ENCODE measurements around the gene SPEN. TPM values are rescaled to one million over a fixed set of nuclear protein-coding genes. Genes with fewer than 3 reads are reported as not detected.
"Not testable (repeated sequence)": the region's sequence is repeated elsewhere in the genome, so short reads cannot be mapped to it uniquely, and the experiment has no call there.

The SPEN gene
- total RNA-seq = 89.1 and 94.1 TPM in 2 replicates

DNA sequence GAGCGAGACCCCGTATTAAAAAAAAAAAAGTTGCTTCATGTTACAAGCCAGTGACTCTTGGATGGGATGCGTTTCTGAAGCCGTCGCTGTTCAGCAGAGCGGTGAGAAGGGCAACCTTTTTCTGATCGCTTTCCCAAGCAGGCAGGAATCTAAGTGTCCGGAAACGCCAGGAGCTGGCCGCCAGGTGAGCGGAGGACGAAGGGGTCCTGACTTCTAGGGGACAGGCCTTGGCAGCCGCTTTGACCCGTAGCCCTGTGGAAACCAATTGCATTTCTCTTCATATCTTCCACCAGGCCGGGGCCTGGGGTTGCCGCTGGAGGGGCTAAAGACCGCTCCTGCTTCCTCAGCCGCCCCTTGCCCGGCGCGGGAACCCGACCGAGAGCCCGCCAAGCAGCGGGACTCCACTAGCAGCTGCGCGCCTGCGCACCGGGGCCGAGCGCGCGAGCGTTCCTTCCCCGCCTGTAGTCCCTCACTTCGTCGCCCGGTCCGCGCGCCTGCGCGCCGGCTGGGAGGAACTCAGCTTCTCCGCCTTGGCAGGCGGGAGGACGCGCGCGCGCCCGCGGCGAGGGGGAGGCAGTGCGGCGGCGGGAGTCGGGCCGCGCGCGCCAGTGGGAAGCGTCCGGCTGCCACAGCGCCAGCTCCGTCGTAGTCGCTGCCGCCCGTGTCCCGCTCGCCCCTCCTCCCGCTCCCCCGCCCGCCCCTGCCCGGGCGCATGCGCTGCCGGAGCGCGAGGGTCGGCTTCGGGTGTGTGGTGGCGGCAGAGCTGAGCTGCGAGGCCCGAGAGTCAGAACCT is at the start of gene SPEN:
SPEN (plus strand) TSS at position 608 of the 793 bp plus-strand sequence. CDS start 361 bp downstream, outside the sequence.
- DNase-seq = peak; percentile 100
- intact Hi-C loops (cut with micrococcal nuclease) = loop anchor here (1.0 to 5.0 kb wide), 7 partner anchors 12 to 390 kb away; partner anchors contain the start of genes CPLANE2, DDI2 and DNAJC16
- peak within 1 kb of the TSS; percentile 96 for H3K27ac Mint-ChIP-seq
- no peaks in the 10 kb centered on the region for H3K27me3 Mint-ChIP-seq
- H3K4me1 Mint-ChIP-seq = peaks cover 42% of the 10 kb centered on the region
- peaks cover 15% of the 10 kb centered on the region for H3K36me3 Mint-ChIP-seq (ENCODE audit: low read depth)
- H3K4me3 Mint-ChIP-seq = peak within 1 kb of the TSS; percentile 95
- H3K9me3 Mint-ChIP-seq = no peaks in the 10 kb centered on the region

- Mint-ChIP-seq H3K27me3 (peaks cover 12% of the 10 kb centered on the region), H3K36me3 (ENCODE audit: low read depth) (no peaks in the 10 kb centered on the region), H3K4me1 (peaks cover 12% of the 10 kb centered on the region), H3K9me3 (no peaks in the 10 kb centered on the region), H3K27ac (no peak overlapping the region), H3K4me3 (no peak overlapping the region)
- intact Hi-C loops (cut with micrococcal nuclease) = no loop called here
- no peak for DNase-seq
Measured at GRCh38 chr1:15799004-15799867, 48.3 kb upstream of the SPEN start.

DNA sequence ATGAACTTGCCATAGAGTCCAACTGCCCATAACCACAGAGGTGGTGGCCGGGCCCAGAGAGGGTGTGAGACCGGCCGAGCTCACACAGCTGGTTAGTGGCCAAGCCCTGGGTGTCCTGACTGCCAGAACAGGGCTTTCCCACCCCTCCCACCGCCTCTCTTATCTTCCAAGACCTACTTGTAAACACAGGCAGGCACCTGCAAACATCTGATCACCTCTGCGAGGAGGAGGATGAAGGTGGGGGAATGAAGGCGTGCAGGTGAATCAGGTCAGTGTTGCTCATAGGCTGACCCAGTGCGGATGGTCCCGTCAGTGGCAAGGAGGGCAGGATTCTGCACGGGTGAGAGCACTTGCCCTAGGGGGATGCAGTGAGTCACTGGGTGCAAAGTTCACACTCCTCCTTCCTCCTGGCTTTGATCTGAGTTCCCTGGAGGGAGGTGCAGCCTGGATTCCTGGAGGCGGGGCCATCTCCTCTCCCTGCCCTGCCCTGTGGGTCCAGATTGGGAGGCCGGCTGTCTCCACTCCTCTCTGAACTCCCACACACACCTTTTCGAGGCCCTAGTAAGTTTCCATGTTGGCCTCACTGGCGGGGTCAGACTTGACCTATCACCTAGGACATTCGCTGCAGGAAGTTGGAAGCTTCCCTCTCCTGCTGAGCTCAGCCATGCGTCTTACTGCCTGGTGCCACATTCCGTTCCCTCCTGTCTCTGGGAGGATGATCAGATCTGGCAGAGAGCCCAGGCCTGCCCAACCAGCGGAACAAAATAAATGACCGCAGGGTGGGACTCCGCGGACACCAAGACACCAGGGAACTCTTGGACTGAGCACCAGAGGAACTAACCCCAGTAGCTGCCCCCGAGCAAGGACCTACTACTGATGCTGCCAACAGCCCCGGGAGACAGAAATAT is 47.3 kb upstream of the SPEN start:
- Mint-ChIP-seq H3K27me3 (peaks cover 12% of the 10 kb centered on the region), H3K4me1 (peaks cover 8% of the 10 kb centered on the region), H3K4me3 (no peak overlapping the region), H3K27ac (no peak overlapping the region), H3K36me3 (ENCODE audit: low read depth) (no peaks in the 10 kb centered on the region), H3K9me3 (no peaks in the 10 kb centered on the region)
- DNase-seq = no peak
- intact Hi-C loops (cut with micrococcal nuclease) = no loop called here

- H3K36me3 Mint-ChIP-seq (ENCODE audit: low read depth) = no peaks in the 10 kb centered on the region
- H3K4me1 Mint-ChIP-seq = peaks cover 6% of the 10 kb centered on the region
- peaks cover 12% of the 10 kb centered on the region for H3K27me3 Mint-ChIP-seq
- intact Hi-C loops (cut with micrococcal nuclease) = no loop called here
- no peaks in the 10 kb centered on the region for H3K9me3 Mint-ChIP-seq
- no peak overlapping the region for H3K27ac Mint-ChIP-seq
- no peak overlapping the region for H3K4me3 Mint-ChIP-seq
- DNase-seq = no peak
Measured at GRCh38 chr1:15802234-15802965, 45.1 kb upstream of the SPEN start.

DNA sequence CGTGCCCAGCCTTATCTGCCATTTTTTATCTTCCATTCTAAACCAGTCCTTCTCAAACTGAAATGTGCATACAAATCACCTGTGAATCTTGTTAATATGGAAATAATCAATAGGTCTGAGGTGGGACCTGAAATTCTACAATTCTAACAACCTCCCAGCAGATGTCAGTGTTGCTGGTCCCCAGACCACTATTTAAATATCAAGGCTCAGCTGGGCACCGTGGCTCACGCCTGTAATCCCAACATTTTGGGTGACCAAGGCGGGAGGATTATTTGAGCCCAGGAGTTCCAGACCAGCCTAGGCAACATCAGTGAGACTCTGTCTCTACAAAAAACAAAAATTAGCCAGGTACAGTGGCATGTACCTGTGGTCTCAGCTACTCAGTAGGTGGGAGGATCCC is 44.1 kb upstream of the SPEN start:
- Mint-ChIP-seq H3K9me3 (no peaks in the 10 kb centered on the region), H3K27ac (no peak overlapping the region), H3K36me3 (ENCODE audit: low read depth) (no peaks in the 10 kb centered on the region), H3K4me3 (no peak overlapping the region), H3K4me1 (peaks cover 6% of the 10 kb centered on the region), H3K27me3 (peaks cover 12% of the 10 kb centered on the region)
- intact Hi-C loops (cut with micrococcal nuclease) = no loop called here
- DNase-seq = peak; percentile 63

DNA sequence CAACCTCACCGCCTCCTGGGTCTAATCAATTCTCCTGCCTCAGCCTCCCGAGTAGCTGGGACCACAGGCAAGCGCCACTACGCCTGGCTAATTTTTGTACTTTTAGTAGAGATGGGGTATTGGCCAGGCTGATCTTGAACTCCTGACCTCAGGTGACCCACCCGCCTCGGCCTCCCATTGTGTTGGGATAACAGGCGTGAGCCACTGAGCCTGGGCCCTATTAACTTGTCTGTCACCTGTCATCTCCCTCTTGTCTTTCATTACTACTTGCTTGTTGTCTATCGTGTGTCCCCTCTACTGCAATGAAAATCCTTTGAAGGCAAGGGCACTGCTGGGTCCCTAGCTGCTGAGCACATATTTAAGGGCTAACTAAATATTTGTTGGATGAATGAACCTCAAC is 43.4 kb upstream of the SPEN start:
- DNase-seq = no peak
- peaks cover 12% of the 10 kb centered on the region for H3K27me3 Mint-ChIP-seq
- intact Hi-C loops (cut with micrococcal nuclease) = no loop called here
- no peaks in the 10 kb centered on the region for H3K36me3 Mint-ChIP-seq (ENCODE audit: low read depth)
- H3K4me1 Mint-ChIP-seq = peaks cover 6% of the 10 kb centered on the region
- H3K27ac Mint-ChIP-seq = no peak overlapping the region
- no peak overlapping the region for H3K4me3 Mint-ChIP-seq
- H3K9me3 Mint-ChIP-seq = no peaks in the 10 kb centered on the region

DNA sequence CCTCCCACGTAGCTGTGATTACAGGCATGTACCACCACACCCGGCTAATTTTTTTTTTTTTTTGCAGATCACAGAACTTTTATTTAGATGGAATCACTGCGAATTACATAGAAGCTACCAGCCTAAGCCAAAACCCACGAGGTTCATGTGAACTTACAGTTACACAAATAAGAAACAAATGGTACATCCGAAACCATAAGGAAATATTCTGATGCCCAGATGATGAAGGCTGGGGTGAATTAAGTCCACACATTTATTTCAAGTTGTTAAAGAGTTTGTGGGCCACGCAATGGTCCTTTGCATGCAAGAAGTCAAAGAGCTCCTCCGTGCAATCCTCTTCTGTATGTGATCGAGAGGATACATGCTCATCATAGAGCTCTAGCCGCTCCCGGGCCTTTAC is 40.4 kb upstream of the SPEN start:
- Mint-ChIP-seq H3K4me1 (peaks cover 2% of the 10 kb centered on the region), H3K36me3 (ENCODE audit: low read depth) (no peaks in the 10 kb centered on the region), H3K9me3 (no peaks in the 10 kb centered on the region), H3K4me3 (no peak overlapping the region), H3K27me3 (peaks cover 5% of the 10 kb centered on the region), H3K27ac (no peak overlapping the region)
- intact Hi-C loops (cut with micrococcal nuclease) = no loop called here
- DNase-seq = no peak

GRCh38 chr1:15807549-15807948 is 40.0 kb upstream of the SPEN start, which contains the start of gene UQCRHL:
Gene UQCRHL (minus strand): TSS chr1:15807649. CDS start chr1:15807649, 0 bp downstream.
- H3K27ac Mint-ChIP-seq; H3K27me3 Mint-ChIP-seq; DNase-seq; H3K4me3 Mint-ChIP-seq; H3K9me3 Mint-ChIP-seq; H3K36me3 Mint-ChIP-seq (ENCODE audit: low read depth); H3K4me1 Mint-ChIP-seq; intact Hi-C loops (cut with micrococcal nuclease): not testable (repeated sequence)

GRCh38 chr1:15808955-15809354 is 38.6 kb upstream of the SPEN start:
- Mint-ChIP-seq H3K4me1 (no peaks in the 10 kb centered on the region), H3K27me3 (no peaks in the 10 kb centered on the region), H3K36me3 (ENCODE audit: low read depth) (no peaks in the 10 kb centered on the region), H3K27ac (no peak overlapping the region), H3K4me3 (no peak overlapping the region), H3K9me3 (no peaks in the 10 kb centered on the region)
- intact Hi-C loops (cut with micrococcal nuclease) = no loop called here
- DNase-seq = no peak

- Mint-ChIP-seq H3K4me1 (no peaks in the 10 kb centered on the region), H3K27ac (no peak overlapping the region), H3K4me3 (no peak overlapping the region), H3K27me3 (no peaks in the 10 kb centered on the region), H3K36me3 (ENCODE audit: low read depth) (no peaks in the 10 kb centered on the region), H3K9me3 (no peaks in the 10 kb centered on the region)
- DNase-seq = no peak
- intact Hi-C loops (cut with micrococcal nuclease) = no loop called here
Measured at GRCh38 chr1:15810073-15810472, 37.4 kb upstream of the SPEN start.

DNA sequence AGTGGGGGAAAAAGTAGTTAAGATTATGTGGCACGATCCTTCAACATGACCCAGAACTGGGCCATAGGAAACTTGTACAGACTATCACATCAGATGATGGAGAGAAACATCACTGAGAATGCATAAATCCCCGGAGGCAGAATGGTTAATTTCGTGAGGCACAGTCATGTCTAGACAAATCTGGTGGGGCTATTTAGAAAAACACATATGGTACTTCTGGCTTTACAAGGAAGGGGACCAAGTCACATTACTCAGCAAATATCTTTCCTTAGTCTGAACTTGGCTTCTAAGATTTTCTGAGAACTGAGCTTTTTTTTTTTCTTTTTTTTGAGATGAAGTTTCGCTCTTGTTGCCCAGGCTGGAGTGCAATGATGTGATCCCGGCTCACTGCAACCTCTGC is 30.8 kb upstream of the SPEN start:
- intact Hi-C loops (cut with micrococcal nuclease) = no loop called here

DNA sequence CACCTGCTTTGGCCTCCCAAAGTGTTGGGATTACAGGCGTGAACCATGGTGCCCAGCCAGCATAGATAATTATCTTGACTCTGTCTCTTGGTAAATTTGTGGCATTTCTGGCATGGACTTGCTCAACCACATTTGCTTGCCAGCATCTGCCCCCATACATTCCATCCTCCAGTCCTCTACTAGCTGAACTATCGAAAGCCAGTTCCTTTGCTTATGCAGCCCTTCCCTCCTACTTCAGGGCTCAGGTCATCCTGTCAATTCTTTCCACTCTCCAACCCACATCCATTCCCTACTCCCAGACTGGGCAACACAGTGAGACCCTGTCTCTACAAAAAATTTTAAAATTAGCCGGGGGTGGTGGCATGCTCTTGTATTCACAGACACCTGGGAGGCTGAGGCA is 27.0 kb upstream of the SPEN start:
- H3K27me3 Mint-ChIP-seq = no peaks in the 10 kb centered on the region
- H3K4me3 Mint-ChIP-seq = no peak overlapping the region
- peaks cover 9% of the 10 kb centered on the region for H3K4me1 Mint-ChIP-seq
- no peaks in the 10 kb centered on the region for H3K9me3 Mint-ChIP-seq
- intact Hi-C loops (cut with micrococcal nuclease) = no loop called here
- no peaks in the 10 kb centered on the region for H3K36me3 Mint-ChIP-seq (ENCODE audit: low read depth)
- no peak for DNase-seq
- H3K27ac Mint-ChIP-seq = no peak overlapping the region

More for the DNA sequence above, 30.8 kb upstream of the SPEN start:
- no peaks in the 10 kb centered on the region for H3K9me3 Mint-ChIP-seq
- peaks cover 10% of the 10 kb centered on the region for H3K4me1 Mint-ChIP-seq
- DNase-seq = no peak
- no peak overlapping the region for H3K4me3 Mint-ChIP-seq
- no peaks in the 10 kb centered on the region for H3K36me3 Mint-ChIP-seq (ENCODE audit: low read depth)
- no peak overlapping the region for H3K27ac Mint-ChIP-seq
- no peaks in the 10 kb centered on the region for H3K27me3 Mint-ChIP-seq

DNA sequence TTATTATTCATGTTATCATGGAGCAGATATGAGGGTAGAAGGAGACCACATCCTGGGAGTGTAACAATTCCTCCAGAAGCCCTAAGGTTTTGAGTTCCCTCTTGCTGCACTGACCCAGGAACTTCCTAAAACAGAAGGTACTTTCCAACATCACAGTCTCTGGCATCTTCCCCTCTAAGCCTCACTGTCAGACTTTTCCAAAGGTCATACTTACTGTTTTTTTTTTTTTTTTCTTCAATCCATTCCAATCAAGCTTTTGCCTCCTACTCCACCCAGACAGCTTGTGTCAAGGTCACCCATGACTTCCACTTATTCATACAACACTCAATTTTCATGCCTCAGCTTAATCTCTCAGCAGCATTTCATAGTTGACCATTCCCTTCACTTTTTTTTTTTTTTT is 21.7 kb upstream of the SPEN start:
- Mint-ChIP-seq H3K4me1 (peaks cover 10% of the 10 kb centered on the region), H3K27me3 (no peaks in the 10 kb centered on the region), H3K36me3 (ENCODE audit: low read depth) (no peaks in the 10 kb centered on the region), H3K9me3 (no peaks in the 10 kb centered on the region), H3K27ac (no peak overlapping the region), H3K4me3 (no peak overlapping the region)
- intact Hi-C loops (cut with micrococcal nuclease) = no loop called here
- DNase-seq = no peak

All from activated CD4-positive, alpha-beta T cell treated with anti-CD3 and anti-CD28 coated beads, Interleukin-2, amount 10 ng/mL, durations not matched to agents 24 days and 14 days (primary cell).